Left lobe of liver (tissue), 2 donors: Measurements from ENCODE around the gene DPH6. TPM values are rescaled to one million over a fixed set of nuclear protein-coding genes. Genes with fewer than 3 reads are reported as not detected.
A peak's percentile ranks its signal among the peaks of the same experiment; 100 is the strongest.

Experiments
- ATAC-seq: fragments of 200-7000 bp; cut with Tn5 transposase; one replicate; pipeline ENCODE4 v1.9.1; 2020; ENCODE audit warnings: mild to moderate bottlenecking, moderate library complexity
- DNase-seq: peaks from one replicate; pipeline ENCODE4 v3.0.0-alpha.2; 2020; ENCODE audit warnings: low spot score
- total RNA-seq: library from RNA; stranded (reverse); gene quantifications from one replicate; pipeline ENCODE4 v1.2.1, GENCODE V29; 2021
- donor health status: DM: no; HTN: no; CAD: no; lungs with moderate emphysema.
- donor health status: DM: no; HTN: yes; CAD: no.

DPH6 gene
- total RNA-seq, 1 donor from 2014 or later = 7.3 TPM

GRCh38 chr15:35487417-35487816 lies 58.5 kb downstream of the DPH6 start:
- no peak for DNase-seq
- ATAC-seq = no peak

- ATAC-seq = no peak
- no peak for DNase-seq
Measured at GRCh38 chr15:35486296-35486695, 59.7 kb downstream of the DPH6 start.

- DNase-seq (no peak), ATAC-seq (no peak)
Measured at GRCh38 chr15:35485411-35485810, 60.6 kb downstream of the DPH6 start.

- DNase-seq (no peak), ATAC-seq (no peak)
Measured at GRCh38 chr15:35484231-35484945, 61.6 kb downstream of the DPH6 start.

- no peak for DNase-seq
Measured at GRCh38 chr15:35481992-35482391, 64.0 kb downstream of the DPH6 start.

GRCh38 chr15:35481064-35481463 lies 64.9 kb downstream of the DPH6 start:
- no peak for ATAC-seq
- no peak for DNase-seq

More at GRCh38 chr15:35481992-35482391, 64.0 kb downstream of the DPH6 start:
- ATAC-seq = no peak

- no peak for DNase-seq
- peak; percentile 44 for ATAC-seq
Measured at GRCh38 chr15:35479423-35479822, 66.5 kb downstream of the DPH6 start.

- ATAC-seq (no peak), DNase-seq (no peak)
Measured at GRCh38 chr15:35477312-35478262, 68.4 kb downstream of the DPH6 start.

GRCh38 chr15:35471024-35471423 lies 74.9 kb downstream of the DPH6 start:
- no peak for ATAC-seq
- no peak for DNase-seq

- DNase-seq = no peak
- no peak for ATAC-seq
Measured at GRCh38 chr15:35470441-35470840, 75.5 kb downstream of the DPH6 start.

- DNase-seq (no peak), ATAC-seq (no peak)
Measured at GRCh38 chr15:35466476-35466875, 79.5 kb downstream of the DPH6 start.

GRCh38 chr15:35465783-35466182 lies 80.2 kb downstream of the DPH6 start:
- no peak for ATAC-seq
- DNase-seq = no peak

- no peak for ATAC-seq
Measured at GRCh38 chr15:35460616-35461015, 85.3 kb downstream of the DPH6 start.

GRCh38 chr15:35458176-35458856 lies 87.6 kb downstream of the DPH6 start:
- no peak for ATAC-seq
- no peak for DNase-seq

More at GRCh38 chr15:35460616-35461015, 85.3 kb downstream of the DPH6 start:
- DNase-seq = no peak

GRCh38 chr15:35455201-35455600 lies 90.8 kb downstream of the DPH6 start:
- DNase-seq (no peak), ATAC-seq (no peak)

GRCh38 chr15:35450492-35450891 lies 95.5 kb downstream of the DPH6 start:
- DNase-seq (no peak), ATAC-seq (no peak)

- no peak for DNase-seq
- ATAC-seq = no peak
Measured at GRCh38 chr15:35448294-35448693, 97.7 kb downstream of the DPH6 start.

- DNase-seq (no peak), ATAC-seq (no peak)
Measured at GRCh38 chr15:35445891-35446290, 100.1 kb downstream of the DPH6 start.

- DNase-seq (no peak), ATAC-seq (peak; percentile 92)
Measured at GRCh38 chr15:35444557-35445204, 101.3 kb downstream of the DPH6 start.

- DNase-seq (no peak), ATAC-seq (no peak)
Measured at GRCh38 chr15:35443376-35443775, 102.6 kb downstream of the DPH6 start.

GRCh38 chr15:35442742-35443141 lies 103.2 kb downstream of the DPH6 start:
- no peak for DNase-seq
- no peak for ATAC-seq
